HepG2 (cell line): ENCODE measurements around the gene DYNC1LI2. TPM values are rescaled to one million over a fixed set of nuclear protein-coding genes. Genes with fewer than 3 reads are reported as not detected.

Source experiments
- CEBPB ChIP-seq: IDR thresholded peaks from 2 replicates; pipeline ENCODE4 v1.6.1; 2011; ENCODE audit warnings: low read depth, low read length, improper control_type of control experiment, borderline replicate concordance
- HOXA7 ChIP-seq: sonication (generic); formaldehyde crosslinking; IDR thresholded peaks from 2 replicates; pipeline ENCODE4 v1.8.1; 2022; ENCODE audit warnings: mild to moderate bottlenecking, missing genetic modification reagents, moderate library complexity
- JUN ChIP-seq: sonication (generic); formaldehyde crosslinking; IDR thresholded peaks from 2 replicates; pipeline ENCODE4 v1.4.0; 2020; ENCODE audit warnings: mild to moderate bottlenecking, missing genetic modification reagents
- KIAA2018 ChIP-seq: sonication (generic); formaldehyde crosslinking; IDR thresholded peaks from 2 replicates; pipeline ENCODE4 v1.5.0; 2020; ENCODE audit warnings: mild to moderate bottlenecking, missing genetic modification reagents, borderline replicate concordance
- NCOR1 ChIP-seq: fragments of 200-600 bp; sonication (generic); IDR thresholded peaks from 2 replicates; pipeline ENCODE4 v1.7.0; 2017; ENCODE audit warnings: antibody characterized with exemption, low read length, borderline replicate concordance
- NFE2 ChIP-seq: sonication (generic); formaldehyde crosslinking; IDR thresholded peaks from 2 replicates; pipeline ENCODE4 v1.4.0; 2020; ENCODE audit warnings: missing genetic modification reagents
- NFIB ChIP-seq: sonication (generic); formaldehyde crosslinking; IDR thresholded peaks from 2 replicates; pipeline ENCODE4 v1.9.0; 2021; ENCODE audit warnings: missing genetic modification reagents, mild to moderate bottlenecking, borderline replicate concordance
- NFRKB ChIP-seq: fragments of 450-650 bp; IDR thresholded peaks from 2 replicates; pipeline ENCODE4 v1.6.1; 2017
- SNAPC5 ChIP-seq: sonication (generic); formaldehyde crosslinking; IDR thresholded peaks from 2 replicates; pipeline ENCODE4 v1.8.1; 2023; ENCODE audit warnings: mild to moderate bottlenecking, missing genetic modification reagents, borderline replicate concordance
- SP4 ChIP-seq: sonication (generic); formaldehyde crosslinking; IDR thresholded peaks from 2 replicates; pipeline ENCODE4 v1.8.1; 2023; ENCODE audit warnings: mild to moderate bottlenecking, missing genetic modification reagents
- SRF ChIP-seq: IDR thresholded peaks from 2 replicates; pipeline ENCODE4 v1.6.1; 2011; ENCODE audit warnings: mild to moderate bottlenecking, low read depth, low read length, moderate library complexity
- ZBTB34 ChIP-seq: sonication (generic); formaldehyde crosslinking; IDR thresholded peaks from 2 replicates; pipeline ENCODE4 v1.8.0; 2022; ENCODE audit warnings: mild to moderate bottlenecking, missing genetic modification reagents
- ZBTB39 ChIP-seq: sonication (generic); formaldehyde crosslinking; IDR thresholded peaks from 2 replicates; pipeline ENCODE4 v1.5.0; 2020; ENCODE audit warnings: missing genetic modification reagents
- ZNF24 ChIP-seq: fragments of 450-650 bp; IDR thresholded peaks from 2 replicates; pipeline ENCODE4 v1.6.1; 2017; ENCODE audit warnings: antibody characterized with exemption, mild to moderate bottlenecking
- ZNF350 ChIP-seq: sonication (generic); formaldehyde crosslinking; IDR thresholded peaks from 2 replicates; pipeline ENCODE4 v1.4.0; 2020; ENCODE audit warnings: mild to moderate bottlenecking, low read depth, missing genetic modification reagents, borderline replicate concordance
- ZNF546 ChIP-seq: sonication (generic); formaldehyde crosslinking; conservative IDR thresholded peaks from 2 replicates; pipeline ENCODE4 v1.8.1; 2023; ENCODE audit warnings: mild to moderate bottlenecking, missing genetic modification reagents
- ZNF678 ChIP-seq: sonication (generic); formaldehyde crosslinking; IDR thresholded peaks from 2 replicates; pipeline ENCODE4 v1.4.0; 2020; ENCODE audit warnings: mild to moderate bottlenecking, missing genetic modification reagents
- ZNF724P ChIP-seq: sonication (generic); formaldehyde crosslinking; IDR thresholded peaks from 2 replicates; pipeline ENCODE4 v1.8.0; 2022; ENCODE audit warnings: missing genetic modification reagents, borderline replicate concordance
- polyA plus RNA-seq, 8 experiments: library from polyadenylated mRNA; depleted of rRNA in 3 of 8; stranded (reverse) in 7 of 8; unstranded in 1 of 8; fragments of >200 nt; fragmentation: Illumina TruSeq in 4 of 8; extraction: Trizol in 4 of 8; gene quantifications; 2 replicates each; pipeline versions ENCODE4 v1.2.1 to v1.2.3, GENCODE V29; 2011 to 2016; ENCODE audit warnings: low read depth in 4 of 8, missing spikeins in 1 of 8, mixed read lengths in 1 of 8; ENCODE audit not compliant: insufficient read depth in 1 of 8
- total RNA-seq, 5 experiments: library from RNA; depleted of rRNA; stranded (reverse); fragments of >200 nt; fragmentation: Illumina TruSeq; extraction: Trizol; gene quantifications; 2 replicates each; pipeline ENCODE4 v1.2.3, GENCODE V29; 2016; ENCODE audit warnings: low read depth in 1 of 5

DYNC1LI2 gene
- total and polyA plus RNA-seq, 2 of the 13 experiments (the other 11 are each of a cell fraction or from before 2014, with no cell fraction given), result 65.5 to 135 TPM

- TF ChIP-seq KIAA2018 (CRISPR knock-in tag) (no peak), ZNF724P (CRISPR knock-in tag) (peak; percentile 87), NFIB (CRISPR knock-in tag) (0 out of 2 replicates have a peak, but pooled peaks have one; percentile 19), NFRKB (no peak), ZNF546 (CRISPR knock-in tag) (no peak), ZNF678 (CRISPR knock-in tag) (peak; percentile 23; the same call in 1 of the 2 replicates), ZBTB39 (no peak), ZNF24 (no peak), SNAPC5 (no peak), NCOR1 (no peak), HOXA7 (CRISPR knock-in tag) (no peak), JUN (CRISPR knock-in tag) (no peak), SP4 (CRISPR knock-in tag) (no peak), SRF (no peak), ZBTB34 (CRISPR knock-in tag) (no peak), CEBPB (no peak), NFE2 (no peak), ZNF350 (no peak)
Measured at GRCh38 chr16:66695935-66696668, 55.3 kb downstream of the DYNC1LI2 start (continued).
